Kidney glomerular epithelial cell (primary cell): ENCODE results near the gene GALNT9.
"Not testable (repeated sequence)": the region's sequence is repeated elsewhere in the genome, so short reads cannot be mapped to it uniquely, and the experiment has no call there.

Source experiments
- DNase-seq: peaks from one replicate; lab custom pipeline; 2025; lab: John Stamatoyannopoulos, UW

The GALNT9 gene

DNA sequence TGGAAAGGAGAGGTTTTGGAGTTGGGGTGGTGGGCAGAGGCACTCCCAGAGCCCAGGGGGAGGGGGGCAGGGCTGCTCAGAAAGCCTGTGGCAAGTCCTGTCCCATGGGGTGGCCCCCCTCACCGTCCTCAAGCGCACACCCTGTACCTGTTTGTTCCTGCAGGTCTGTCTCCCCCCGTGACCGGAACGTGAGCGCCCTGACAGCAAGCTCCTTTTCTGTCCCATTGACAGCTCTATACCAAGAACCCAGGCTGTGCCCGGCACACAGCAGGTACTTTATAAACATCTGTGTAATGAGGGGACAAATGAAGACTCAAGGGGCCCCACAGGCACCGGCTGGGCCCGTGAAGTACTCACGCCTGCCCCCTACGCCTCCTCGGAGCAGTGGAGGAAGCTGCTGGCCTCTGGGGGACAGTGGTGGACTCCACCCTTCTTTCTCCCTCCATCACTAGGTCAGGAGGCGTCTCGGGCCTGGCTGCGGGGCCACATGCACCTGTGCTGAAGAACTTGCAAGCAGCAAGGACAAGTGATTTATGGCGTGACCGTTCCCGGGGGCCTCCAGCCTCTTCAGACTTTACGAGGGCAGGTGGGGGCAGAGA lies 65.8 kb downstream of the GALNT9 start:
- no peak for DNase-seq

DNA sequence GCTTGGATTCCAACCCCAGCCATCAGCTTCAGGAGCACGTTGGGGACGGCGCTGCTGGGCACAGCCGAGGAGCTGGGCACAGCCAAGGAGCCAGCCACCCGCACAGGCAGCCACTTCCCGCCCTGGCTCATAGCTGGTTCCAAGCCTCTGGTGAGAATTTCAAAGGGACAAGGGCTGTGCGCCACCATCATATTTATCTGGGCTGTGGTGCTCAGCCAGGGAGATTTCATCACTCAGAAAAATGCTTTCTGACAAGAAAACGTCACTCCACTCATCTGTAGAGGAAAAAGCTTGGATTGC lies 66.4 kb downstream of the GALNT9 start:
- no peak for DNase-seq

DNA sequence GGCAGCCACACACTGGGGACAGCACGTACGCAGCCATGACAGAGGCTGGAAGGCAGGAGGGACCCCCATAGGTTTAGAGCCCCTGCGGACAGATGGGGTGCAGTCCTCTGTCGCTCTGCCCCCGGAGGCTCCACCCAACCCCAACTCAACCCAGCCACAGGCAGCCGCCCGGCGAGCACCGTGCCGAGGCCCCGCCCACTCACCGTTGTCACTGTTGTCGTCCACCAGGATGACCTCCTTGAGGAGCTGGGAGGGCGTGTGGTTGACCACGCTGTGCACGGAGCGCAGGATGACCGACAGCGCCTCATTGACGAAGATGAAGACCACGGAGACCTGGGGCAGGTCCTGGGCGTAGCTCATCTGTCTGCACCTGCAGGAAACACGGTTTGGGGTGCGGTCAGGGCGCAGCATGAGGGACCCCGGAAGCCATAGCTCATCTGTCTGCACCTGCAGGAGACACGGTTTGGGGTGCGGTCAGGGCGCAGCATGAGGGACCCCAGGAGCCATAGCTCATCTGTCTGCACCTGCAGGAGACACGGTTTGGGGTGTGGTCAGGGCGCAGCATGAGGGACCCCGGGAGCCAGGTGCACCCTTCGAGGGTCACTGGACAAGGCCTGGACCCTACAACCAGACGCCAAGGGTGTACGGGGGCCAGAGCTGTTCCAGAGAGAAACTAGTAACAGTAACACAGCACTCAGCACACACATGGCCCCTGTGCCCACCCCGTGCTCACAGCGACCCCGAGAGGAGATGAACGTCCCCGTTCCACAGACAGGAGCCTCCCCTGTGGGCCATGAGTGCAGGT lies 66.9 kb downstream of the GALNT9 start:
- DNase-seq, result no peak

DNA sequence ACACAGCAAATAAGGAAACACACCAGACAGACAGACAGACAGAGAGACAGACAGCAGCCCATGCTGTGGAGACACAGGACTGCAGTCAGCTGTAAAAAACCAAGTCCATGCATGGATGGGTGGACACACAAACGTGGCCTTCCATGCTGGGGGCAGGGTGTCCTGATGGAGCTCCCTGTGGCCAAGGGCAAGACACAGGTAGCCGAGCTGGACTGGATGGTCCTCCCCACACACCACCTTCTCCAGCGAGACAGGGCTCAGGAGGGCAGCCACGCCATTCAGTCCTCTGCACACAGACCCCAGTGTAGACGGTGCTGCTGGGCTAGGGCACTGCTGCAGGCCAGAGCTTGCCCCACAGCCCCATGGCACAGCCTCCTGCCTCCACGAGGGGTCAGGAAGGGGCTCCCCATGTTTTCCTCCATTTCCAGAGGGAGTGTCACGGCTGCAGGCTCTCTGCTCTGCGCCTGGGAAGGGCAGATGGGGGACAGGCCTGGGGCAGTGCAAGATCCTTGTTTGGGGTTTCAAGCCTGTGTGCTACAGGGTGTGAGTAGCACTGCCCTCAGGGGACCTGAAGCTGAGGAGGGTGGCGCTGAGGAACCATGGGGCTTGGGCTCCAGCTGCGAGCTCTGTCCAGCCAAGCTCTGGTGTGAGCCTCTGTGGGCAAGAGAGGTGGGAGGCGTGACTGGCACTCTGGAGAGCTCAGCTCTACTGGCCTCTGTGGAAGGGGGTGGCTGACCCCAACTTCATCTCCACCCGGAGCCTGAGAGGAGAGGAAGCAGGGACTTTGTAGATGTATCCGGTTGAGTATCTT lies 67.9 kb downstream of the GALNT9 start:
- no peak for DNase-seq

DNA sequence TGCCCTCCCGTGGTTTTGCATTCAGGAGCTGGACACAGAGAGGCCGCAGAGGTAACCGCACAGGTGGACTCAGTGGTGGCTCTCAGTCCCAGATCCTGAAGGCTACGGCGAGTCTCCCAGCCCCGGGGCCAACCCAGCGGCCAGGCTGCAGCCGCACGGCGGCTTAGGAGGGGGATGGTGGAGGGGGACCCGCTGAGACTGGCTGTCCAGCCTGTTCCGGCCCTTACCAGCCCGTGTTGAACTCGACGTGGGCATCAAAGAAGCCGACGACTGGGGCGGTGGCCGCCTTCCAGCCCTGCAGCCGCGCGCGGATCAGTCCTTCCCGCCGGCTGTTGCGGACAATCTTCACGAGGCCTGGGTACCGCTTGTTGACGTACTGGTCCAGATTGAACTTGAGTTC lies 68.7 kb downstream of the GALNT9 start:
- no peak for DNase-seq

DNA sequence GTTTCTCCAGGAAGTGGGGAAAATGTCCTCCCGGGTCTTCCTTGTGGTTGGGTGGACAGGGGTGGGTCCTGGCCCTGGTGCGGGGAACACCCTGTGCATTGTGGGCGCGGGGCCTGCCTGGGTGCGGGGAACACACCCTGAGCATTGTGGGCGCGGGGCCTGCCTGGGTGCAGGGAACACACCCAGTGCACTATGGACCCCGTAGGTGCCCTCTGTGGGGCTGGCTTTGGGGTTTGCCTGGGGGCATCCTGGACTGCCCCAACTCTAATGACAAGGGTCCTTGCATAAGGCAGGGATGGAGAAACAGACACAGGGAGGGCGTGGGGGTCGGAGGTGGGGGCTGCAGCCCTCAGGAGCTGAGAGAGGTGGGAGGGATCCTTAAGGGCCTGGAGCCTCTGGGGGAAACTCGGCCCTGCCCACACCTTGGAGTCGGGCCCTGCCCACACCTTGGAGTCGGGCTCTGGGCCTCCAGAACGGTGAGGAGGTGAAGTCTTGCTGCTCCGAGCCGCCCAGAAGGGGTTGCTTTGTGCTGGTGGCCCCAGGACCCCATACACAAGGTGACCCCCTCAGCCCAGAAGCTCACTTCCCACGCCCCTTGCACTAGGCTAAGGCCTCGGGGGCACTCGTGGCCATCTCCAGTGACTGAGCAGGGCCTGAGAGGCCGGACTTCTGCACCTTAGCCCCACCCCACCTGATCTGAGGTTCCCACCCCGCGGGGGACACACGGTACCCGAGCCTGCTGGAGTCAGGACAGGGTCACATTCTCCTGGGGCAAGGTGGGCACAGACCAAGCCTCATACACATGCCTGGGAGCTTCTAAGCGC lies 69.3 kb downstream of the GALNT9 start:
- DNase-seq, result no peak

DNA sequence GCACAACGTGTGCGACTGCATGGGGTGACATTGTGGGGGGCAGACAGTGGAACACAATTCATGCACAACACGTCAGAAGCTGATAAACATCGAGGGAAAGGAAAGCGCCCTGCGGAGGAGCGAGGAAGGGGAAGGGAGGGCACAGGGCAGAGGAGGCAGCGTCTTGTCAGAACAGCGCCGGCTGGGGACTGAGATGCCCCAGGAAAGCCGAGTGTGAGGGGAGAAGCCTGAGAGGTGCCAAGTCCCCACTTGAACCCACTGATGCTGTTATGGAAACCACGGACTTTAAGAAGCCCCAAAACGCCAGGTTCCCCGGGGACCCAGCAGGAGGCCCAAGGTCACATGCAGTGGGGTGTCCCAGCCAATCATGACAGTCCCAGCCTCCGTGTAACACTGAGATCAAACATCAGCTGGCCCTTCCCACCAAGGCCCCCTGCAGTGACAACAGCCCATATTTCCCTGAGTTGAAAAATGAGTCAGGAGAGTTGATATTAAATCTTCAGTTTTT lies 70.0 kb downstream of the GALNT9 start:
- DNase-seq, result no peak

DNA sequence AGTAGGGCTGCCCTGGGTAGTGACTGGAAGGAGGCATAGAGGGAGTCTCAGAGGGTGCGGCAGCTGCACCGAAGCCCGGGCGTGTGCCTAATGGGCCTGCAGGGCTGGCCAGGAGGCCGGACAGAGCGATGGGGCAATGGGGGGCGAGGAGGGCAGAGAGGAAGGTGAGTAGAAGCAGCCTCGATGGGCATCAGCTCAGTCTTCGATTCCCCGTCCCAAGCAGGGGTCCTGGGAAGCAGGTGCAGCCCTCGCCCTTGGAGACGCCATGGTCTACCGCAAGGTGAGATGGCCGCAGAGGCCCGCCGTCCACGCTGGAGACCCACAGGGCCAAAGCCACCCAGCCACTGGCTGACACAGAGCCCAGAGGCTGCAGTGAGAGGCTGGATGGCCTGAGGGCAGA lies 70.8 kb downstream of the GALNT9 start:
- no peak for DNase-seq

DNA sequence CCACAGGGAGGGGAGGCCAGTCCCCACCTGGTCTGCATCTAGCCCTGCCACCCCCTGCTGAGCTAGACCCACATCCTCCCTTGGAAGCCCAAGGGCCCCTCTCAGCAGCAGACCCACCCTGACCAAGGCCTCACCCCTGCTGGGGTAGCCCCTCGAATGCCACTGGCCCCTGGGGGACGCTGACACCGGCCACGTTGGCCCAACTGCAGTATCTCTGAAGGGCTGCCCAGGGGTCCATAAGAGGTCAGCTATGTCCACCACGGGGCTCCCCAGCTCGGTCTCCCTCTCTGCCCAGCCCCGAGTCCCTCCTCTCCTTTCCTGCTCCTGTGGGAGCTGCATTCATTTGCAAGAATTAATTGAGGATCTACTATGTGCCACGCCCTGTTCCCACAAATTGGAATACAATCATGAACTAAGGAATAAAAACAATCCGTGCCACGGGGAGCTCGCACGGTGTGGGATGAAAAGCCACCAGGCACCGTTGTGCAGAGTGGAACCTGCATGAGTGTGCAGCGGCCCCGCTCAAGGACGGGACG lies 71.4 kb downstream of the GALNT9 start:
- DNase-seq, result no peak

DNA sequence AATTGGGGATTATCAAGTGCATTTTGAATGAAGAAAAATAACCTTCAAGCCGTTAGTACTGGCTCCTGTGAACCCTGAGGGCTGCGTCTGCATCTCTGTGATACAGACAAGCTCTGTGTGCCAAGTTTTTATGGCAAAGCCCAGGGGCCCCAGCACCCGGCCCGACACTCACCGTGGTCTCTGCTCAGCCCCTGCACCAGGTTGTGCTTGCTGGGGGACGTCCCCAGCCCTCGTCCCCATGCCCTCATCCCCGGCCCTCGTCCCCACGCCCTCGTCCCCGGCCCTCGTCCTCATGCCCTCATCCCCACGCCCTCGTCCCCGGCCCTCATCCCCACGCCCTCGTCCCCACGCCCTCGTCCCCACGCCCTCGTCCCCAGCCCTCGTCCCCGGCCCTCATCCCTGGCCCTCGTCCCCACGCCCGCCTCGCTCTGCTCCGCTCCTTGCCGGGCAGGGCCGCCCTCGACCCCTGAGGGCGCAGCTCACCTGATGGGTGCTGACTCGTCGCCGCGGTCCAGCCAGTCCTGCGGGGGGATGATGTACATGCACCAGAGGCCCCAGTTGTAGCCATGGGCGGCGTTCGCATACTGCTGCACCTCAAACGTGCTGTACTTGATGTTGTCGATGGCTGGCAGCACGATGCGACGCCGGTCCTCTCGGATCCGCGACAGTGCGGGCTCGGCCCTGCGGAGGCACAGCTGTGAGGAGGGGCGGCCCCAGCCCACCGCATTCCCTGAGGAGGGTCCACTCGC lies 72.0 kb downstream of the GALNT9 start:
- DNase-seq, result no peak

DNA sequence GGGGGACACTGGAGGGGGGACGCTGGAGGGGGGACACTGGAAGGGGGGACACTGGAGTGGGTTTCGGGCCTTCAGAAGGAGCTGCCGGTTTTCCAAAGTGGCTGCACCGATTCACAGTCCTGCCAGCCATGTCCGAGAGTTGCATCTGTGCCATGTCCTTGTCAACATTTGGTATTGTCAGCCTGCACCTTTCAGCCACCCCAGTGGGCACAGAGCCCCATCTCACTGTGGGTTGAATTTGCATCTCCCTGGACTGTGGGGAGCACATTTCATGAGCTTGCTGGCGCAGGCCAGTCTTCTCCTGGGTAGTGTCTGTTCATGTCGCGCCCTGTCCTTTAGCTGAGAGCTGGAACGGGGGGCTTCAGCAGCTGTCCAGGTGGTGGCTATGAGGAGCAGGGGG lies 72.7 kb downstream of the GALNT9 start:
- DNase-seq, result no peak

DNA sequence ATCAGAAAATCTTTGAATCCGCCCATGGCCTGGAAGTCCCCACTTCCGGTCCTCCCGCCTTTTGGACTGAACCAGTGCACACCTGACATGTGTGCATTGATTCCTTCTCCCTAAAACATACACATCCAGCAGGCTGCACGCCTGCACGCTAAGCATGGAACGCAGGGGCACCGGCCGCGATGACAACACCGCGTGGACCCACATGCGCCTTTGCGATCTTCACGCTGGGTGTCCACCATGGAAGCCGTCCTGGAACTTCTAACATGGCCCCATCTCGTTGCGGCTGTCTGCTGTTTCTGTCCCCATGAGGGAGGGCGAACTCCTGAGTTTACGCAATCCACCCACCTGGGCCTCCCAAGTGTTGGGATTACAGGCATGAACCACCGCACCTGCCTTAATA lies 73.7 kb downstream of the GALNT9 start:
- no peak for DNase-seq

DNA sequence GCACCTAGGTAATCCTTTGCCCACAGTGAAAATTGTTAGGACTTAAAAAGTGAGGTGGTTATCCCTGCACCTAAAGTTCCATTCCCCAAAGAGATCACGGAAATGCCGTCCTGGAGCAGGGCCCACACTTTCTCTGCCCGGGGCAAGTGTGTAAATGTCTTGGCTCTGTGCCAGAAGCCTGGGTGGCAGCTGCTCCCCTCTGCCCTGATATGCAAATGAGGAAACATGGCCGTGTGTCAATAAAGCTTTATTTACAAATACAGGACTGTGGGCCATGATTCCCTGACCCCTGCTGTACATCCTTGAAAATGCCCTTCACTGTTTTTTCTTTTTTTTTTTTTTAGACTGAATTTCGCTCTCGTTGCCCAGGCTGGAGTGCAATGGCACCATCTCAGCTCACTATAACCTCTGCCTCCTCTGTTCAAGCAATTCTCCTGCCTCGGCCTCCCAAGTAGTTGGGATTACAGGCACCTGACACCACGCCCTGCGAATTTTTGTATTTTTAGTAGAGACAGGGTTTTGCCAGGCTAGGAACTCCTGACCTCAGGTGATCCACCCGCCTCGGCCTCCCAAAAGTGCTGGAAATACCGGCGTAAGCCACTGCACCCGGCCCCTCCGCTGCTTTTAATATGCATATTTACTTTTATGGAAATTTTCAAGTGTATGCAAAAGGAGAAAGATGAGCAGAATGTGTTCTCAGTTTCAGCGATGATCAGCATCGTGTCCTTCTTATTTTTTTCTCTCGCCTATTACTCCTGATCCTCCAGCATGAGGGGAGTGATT lies 75.5 kb downstream of the GALNT9 start:
- no peak for DNase-seq

DNA sequence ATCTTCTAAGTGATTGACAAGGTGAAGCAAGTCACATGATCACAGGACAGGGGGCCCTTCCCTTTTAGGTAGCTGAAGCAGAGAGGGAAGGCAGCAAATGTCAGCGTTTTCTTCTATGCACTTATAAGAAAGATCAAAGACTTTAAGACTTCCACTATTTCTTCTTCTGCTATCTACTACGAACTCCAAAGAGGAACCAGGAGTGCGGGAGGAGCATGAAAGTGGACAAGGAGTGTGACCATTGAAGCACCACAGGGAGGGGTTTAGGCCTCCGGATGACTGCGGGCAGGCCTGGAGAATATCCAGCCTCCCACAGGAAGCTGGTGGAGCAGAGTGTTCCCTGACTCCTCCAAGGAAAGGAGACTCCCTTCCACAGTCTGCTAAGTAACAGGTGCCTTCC lies 76.4 kb downstream of the GALNT9 start:
- DNase-seq, result not testable (repeated sequence)

DNA sequence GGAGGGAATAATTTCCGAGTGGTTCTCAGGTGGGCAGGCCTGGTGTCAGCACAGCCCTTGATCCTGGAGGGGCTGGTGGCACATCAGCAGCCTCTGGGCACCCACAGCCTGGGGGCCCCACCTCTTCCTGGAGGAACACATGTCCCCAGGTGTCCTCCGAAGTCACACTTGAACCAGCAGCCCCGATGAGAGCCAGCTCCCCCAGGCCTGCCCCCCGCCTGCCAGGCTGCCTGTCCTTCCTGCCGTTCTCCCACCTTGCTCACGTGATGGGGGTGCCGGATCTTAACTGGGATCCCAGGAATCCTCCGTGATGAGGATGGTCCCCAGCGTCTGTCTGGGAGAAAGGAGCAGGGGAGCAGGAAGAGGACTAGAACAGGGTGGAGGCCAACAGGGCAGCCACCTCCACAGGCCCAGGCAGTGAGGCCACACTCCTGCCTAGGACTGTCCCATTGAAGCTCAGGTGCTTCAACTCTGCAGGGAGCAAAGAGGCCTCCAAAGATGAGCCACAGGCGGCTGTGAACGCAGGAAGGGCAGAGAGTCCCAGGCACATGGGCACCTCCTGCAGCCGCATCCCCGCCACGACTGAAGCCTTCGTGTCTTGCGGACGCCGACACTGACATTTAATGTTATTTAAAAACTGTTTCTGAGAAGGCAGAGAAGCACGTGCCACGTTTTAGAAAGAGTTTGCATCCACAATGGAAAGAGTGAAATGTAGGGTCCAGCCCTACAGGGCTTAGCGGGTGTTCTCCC lies 77.5 kb downstream of the GALNT9 start:
- no peak for DNase-seq

DNA sequence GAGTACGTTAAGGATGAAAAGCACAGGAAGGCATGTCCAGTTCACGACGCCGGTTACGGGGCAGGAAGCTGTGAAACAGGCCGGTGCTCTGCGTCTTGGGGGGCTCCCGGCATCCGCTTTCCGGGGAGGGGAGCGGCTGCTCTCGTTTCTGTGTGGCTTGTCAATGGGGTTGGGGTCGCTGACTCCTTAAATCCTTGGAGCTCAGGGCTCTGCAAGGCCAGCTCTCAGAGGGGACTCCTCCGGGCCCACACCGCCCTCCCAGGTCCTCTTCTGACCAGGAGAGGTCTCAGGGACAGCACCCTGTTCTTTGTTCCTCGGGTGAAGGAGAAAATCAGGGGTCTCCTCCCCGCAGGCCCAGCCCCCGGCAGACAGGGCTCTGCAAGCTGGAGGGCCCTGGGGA lies 78.1 kb downstream of the GALNT9 start:
- no peak for DNase-seq

DNA sequence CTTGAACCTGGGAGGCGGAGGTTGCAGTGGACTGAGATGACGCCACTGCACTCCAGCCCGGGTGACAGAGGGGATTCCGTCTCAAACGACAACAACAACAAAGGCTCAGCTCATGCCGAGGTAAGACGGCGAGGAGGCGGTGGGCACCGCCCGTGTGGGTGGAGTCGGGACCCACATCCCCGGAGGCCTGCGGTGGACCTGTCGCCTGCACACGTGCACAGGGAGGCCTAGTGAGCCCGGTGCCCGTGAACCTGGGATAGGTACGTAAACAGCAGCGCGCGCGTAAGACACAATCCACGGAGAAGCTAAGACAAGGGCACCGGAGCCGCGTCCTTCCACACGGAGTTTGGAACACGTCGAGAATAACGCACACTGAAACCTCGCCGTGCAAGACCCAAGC lies 78.7 kb downstream of the GALNT9 start:
- DNase-seq, result no peak

DNA sequence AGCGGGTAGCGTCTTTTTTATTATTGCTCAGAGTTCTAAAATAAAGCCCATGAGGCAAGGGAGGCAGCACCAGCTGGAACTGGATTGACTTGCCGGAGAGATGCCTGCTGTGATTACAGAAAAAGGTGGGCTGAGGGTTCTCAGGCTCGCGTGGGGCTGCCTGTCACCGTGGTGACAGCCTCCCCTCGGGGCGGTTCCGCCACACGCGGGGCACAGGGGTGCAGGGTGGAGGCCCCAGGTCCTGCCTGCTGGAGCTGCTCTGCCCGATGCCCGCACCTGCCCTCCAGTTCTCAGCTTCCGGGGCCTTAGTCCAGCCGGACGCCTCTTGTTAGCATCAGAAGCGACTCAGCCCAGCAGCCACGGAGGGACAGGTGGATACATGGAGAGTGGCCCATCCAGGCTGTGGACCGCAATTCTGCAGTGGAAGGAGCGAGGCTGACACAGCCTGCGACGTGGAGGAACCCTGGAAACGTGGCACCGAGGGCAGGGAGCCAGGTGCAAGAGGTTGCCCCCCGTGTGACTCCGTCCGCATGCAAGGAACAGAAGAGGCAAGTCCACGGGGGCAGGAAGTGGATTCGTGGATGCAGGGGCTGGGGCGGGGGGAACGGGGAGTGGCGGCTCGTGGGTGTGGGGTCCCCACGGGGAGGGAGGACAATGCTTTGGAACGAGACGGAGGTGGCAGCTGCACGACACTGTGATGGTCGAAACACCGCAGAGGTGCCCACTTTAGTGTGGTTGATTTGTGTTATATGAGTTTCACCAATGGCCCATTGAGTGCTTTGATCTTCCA lies 79.5 kb downstream of the GALNT9 start:
- DNase-seq, result no peak
